ENCODE results near the gene JUN. TPM values are rescaled to one million over a fixed set of nuclear protein-coding genes. Genes with fewer than 3 reads are reported as not detected.

JUN gene
- polyA plus RNA-seq, 1 experiment = 23.4 TPM

DNA sequence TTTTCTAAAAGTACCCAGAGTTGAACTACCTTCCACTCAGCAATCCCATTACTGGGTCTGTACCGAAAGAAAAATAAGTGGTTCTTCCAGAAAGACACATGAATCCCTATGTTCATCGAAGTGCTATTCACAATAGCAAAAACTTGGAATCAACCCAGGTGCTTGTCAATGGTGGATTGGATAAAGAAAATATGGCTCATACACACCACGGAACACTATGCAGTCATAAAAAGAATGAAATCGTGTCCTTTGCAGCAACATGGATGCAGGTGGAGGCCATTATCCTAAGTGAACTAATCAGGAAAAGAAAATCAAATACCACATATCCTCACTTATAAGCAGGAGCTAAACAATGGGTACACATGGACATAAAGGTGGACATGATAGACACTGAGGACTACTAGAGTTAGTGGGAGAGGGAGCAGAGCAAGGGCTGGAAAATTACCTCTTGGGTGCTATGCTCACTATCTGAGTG, 32.9 kb upstream of the JUN start:
- peak overlapping the region; percentile 50 for H3K4me3 ChIP-seq (ENCODE audit: low read depth, low read length)
- POLR2A ChIA-PET = no interaction called here
- no peak for DNase-seq (ENCODE audit: low read depth)
- TF ChIP-seq, protein P1, sequence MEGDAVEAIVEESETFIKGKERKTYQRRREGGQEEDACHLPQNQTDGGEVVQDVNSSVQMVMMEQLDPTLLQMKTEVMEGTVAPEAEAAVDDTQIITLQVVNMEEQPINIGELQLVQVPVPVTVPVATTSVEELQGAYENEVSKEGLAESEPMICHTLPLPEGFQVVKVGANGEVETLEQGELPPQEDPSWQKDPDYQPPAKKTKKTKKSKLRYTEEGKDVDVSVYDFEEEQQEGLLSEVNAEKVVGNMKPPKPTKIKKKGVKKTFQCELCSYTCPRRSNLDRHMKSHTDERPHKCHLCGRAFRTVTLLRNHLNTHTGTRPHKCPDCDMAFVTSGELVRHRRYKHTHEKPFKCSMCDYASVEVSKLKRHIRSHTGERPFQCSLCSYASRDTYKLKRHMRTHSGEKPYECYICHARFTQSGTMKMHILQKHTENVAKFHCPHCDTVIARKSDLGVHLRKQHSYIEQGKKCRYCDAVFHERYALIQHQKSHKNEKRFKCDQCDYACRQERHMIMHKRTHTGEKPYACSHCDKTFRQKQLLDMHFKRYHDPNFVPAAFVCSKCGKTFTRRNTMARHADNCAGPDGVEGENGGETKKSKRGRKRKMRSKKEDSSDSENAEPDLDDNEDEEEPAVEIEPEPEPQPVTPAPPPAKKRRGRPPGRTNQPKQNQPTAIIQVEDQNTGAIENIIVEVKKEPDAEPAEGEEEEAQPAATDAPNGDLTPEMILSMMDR (IDR thresholded peaks at IDR 0.05; ENCODE audit: insufficient read depth, low read depth, low read length) = no peak
- CTCF ChIA-PET = interaction anchor here (1.0 kb wide), 1 partner anchor 943 kb away, joined by 3 read pairs; no protein-coding TSS in a partner anchor
- no peaks in the 10 kb centered on the region for H3K27me3 ChIP-seq (ENCODE audit: control insufficient read depth, insufficient read depth, low read length)
- H3K36me3 ChIP-seq (ENCODE audit: control insufficient read depth, insufficient read depth, low read length) = no peaks in the 10 kb centered on the region

- ChIA-PET POLR2A (no interaction called here), CTCF (interaction anchor here (1.0 kb wide), 1 partner anchor 943 kb away, joined by 3 read pairs; no protein-coding TSS in a partner anchor)
- Histone ChIP-seq H3K4me3 (ENCODE audit: low read depth, low read length) (peak overlapping the region; percentile 50), H3K36me3 (ENCODE audit: control insufficient read depth, insufficient read depth, low read length) (no peaks in the 10 kb centered on the region), H3K27me3 (ENCODE audit: control insufficient read depth, insufficient read depth, low read length) (no peaks in the 10 kb centered on the region)
- DNase-seq (ENCODE audit: low read depth) = peak; percentile 39
- TF ChIP-seq, protein P1 (IDR thresholded peaks at IDR 0.05; ENCODE audit: insufficient read depth, low read depth, low read length) = peak; percentile 15; the same call in 1 of the 2 replicates
Measured at GRCh38 chr1:58816072-58816746, 32.4 kb upstream of the JUN start.

DNA sequence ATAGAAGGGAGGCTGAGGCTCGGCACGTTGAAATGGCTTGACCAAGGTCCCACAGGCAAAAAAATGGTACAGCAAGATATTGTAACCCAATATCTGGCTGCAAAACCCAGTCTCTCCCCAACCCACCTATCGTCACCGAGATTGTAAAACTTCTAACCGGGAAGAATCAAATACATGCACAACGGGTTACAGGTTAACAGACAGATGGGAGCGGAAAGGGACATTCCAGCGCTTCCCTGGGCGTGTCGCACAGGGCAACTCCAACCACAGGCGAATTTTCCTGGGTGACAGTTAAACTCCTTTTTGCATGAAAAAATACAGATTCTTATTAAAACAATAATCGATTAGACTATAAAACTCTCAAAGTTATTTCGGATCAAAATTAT, 31.8 kb upstream of the JUN start:
- ChIA-PET POLR2A (no interaction called here), CTCF (no interaction called here)
- Histone ChIP-seq H3K27me3 (ENCODE audit: control insufficient read depth, insufficient read depth, low read length) (no peaks in the 10 kb centered on the region), H3K4me3 (ENCODE audit: low read depth, low read length) (peak overlapping the region; percentile 50), H3K36me3 (ENCODE audit: control insufficient read depth, insufficient read depth, low read length) (no peaks in the 10 kb centered on the region)
- TF ChIP-seq, protein P1 (IDR thresholded peaks at IDR 0.05; ENCODE audit: insufficient read depth, low read depth, low read length) = no peak
- no peak for DNase-seq (ENCODE audit: low read depth)

DNA sequence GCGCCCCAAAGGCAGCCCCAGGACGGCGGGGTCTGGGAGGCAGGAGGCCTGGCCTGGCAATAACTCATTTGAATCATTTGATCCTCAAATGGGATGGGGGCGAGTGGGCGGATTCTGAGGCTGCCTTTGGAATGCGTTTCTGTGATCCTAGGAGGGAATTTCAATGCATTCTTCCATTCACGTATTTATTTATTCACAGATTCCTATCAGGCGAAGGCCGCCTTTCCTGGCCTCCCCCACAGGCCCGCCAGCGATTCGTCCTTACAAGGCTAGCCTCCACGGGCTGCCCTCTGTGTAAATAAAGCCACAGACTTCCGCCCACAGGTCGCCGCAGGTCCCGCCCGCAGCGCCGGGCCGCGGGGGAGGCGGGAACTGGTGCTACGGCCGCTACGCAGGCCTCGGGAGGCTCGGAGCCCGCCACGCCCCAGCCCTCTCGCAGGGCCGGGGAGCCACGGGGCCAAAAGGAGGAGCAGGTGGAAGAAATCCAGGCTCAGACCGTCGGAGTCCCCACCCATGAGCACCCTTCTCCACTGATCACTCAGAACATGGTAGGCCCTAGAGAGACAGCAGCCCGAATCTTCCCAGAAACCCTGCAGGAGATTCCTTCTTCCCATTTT, 31.3 kb upstream of the JUN start:
- no peaks in the 10 kb centered on the region for H3K27me3 ChIP-seq (ENCODE audit: control insufficient read depth, insufficient read depth, low read length)
- TF ChIP-seq, protein P1 (IDR thresholded peaks at IDR 0.05; ENCODE audit: insufficient read depth, low read depth, low read length) = no peak
- POLR2A ChIA-PET = no interaction called here
- peak overlapping the region; percentile 50 for H3K4me3 ChIP-seq (ENCODE audit: low read depth, low read length)
- CTCF ChIA-PET = interaction anchor here (1.0 kb wide), 1 partner anchor 30 kb away, joined by 3 read pairs; no protein-coding TSS in a partner anchor
- no peaks in the 10 kb centered on the region for H3K36me3 ChIP-seq (ENCODE audit: control insufficient read depth, insufficient read depth, low read length)
- DNase-seq (ENCODE audit: low read depth) = peak; percentile 79

GRCh38 chr1:58814251-58815068, 30.6 kb upstream of the JUN start:
- no peaks in the 10 kb centered on the region for H3K27me3 ChIP-seq (ENCODE audit: control insufficient read depth, insufficient read depth, low read length)
- ChIA-PET POLR2A (no interaction called here), CTCF (interaction anchor here (1.0 kb wide), 1 partner anchor 29 kb away, joined by 3 read pairs; no protein-coding TSS in a partner anchor)
- H3K36me3 ChIP-seq (ENCODE audit: control insufficient read depth, insufficient read depth, low read length) = no peaks in the 10 kb centered on the region
- no peak overlapping the region for H3K4me3 ChIP-seq (ENCODE audit: low read depth, low read length)
- TF ChIP-seq, protein P1 (IDR thresholded peaks at IDR 0.05; ENCODE audit: insufficient read depth, low read depth, low read length) = no peak
- DNase-seq (ENCODE audit: low read depth) = no peak
